Ascending aorta (tissue), 2 donors: ENCODE data around the gene ITPKA. TPM values are rescaled to one million over a fixed set of nuclear protein-coding genes. Genes with fewer than 3 reads are reported as not detected.
"Not testable (repeated sequence)": the region's sequence is repeated elsewhere in the genome, so short reads cannot be mapped to it uniquely, and the experiment has no call there.

Experiments
- DNase-seq, 2 donors: peaks; one replicate each; pipeline ENCODE4 v3.0.0-alpha.2; 2019; ENCODE audit warnings: low spot score in 2 of 2
- H3K27ac ChIP-seq, 2 donors: fragments of 200-600 bp; sonication (generic); one replicate each; pipeline ENCODE4 v1.5.1; 2016 to 2017; ENCODE audit warnings: mild to moderate bottlenecking in 1 of 2
- H3K27me3 ChIP-seq: fragments of 200-600 bp; sonication (generic); one replicate; pipeline ENCODE4 v1.5.1; 2017
- H3K36me3 ChIP-seq, 2 donors: fragments of 200-600 bp; sonication (generic); one replicate each; pipeline ENCODE4 v1.5.1; 2016
- H3K4me1 ChIP-seq, 2 donors: fragments of 200-600 bp; sonication (generic); one replicate each; pipeline ENCODE4 v1.5.1; 2016 to 2017; ENCODE audit warnings: mild to moderate bottlenecking in 1 of 2
- H3K4me3 ChIP-seq, 2 donors: fragments of 200-600 bp; sonication (generic); one replicate each; pipeline ENCODE4 v1.5.1; 2016 to 2017; ENCODE audit warnings: mild to moderate bottlenecking in 1 of 2
- H3K9me3 ChIP-seq, 2 donors: fragments of 200-600 bp; sonication (generic); one replicate each; pipeline ENCODE4 v1.5.1; 2016
- intact Hi-C: fragments of 100-400 bp; cut with DNase I; formaldehyde crosslinking; loops from one replicate; pipeline ENCODE4 v1.15.1; 2023
- total RNA-seq: library from RNA; depleted of rRNA; stranded (reverse); fragments of >200 nt; gene quantifications from one replicate; pipeline ENCODE4 v1.1.0, GENCODE V29; 2016
- TF ChIP-seq, protein P1 (sequence below), 3 experiments: fragments of 200-600 bp in 2 of 3; fragments of 450-650 bp in 1 of 3; sonication (generic) in 2 of 3; IDR thresholded peaks; one replicate each; pipeline ENCODE4 v1.5.1; 2016 to 2019; ENCODE audit warnings: antibody characterized with exemption in 3 of 3, mild to moderate bottlenecking in 1 of 3, moderate library complexity in 1 of 3

ITPKA gene
- total RNA-seq, 1 donor from 2014 or later, result not detected

DNA sequence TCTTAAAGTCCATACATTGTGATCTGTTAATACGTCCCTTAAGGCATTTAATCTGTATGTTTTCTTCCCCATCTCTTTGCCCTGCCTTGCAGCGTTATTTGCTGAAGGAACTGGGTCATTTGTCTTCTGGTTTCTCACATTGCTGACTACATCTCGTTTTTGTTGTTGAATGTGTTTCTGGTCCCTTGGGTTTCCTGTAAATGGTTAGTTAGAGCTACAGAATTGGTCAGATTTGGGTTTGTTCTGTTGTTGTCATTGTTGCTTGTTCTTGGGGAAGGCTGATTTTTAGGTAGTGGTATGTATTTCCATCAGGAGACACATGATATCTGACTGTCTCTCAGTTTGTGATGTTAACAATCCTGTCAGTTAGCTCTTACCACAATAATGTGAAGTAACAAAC lies 27.0 kb upstream of the ITPKA start:
- DNase-seq, result no peak
- H3K27me3 ChIP-seq, result no peaks in the 10 kb centered on the region
- no peaks in the 10 kb centered on the region for H3K9me3 ChIP-seq
- H3K4me3 ChIP-seq, result no peak overlapping the region
- TF ChIP-seq, protein P1, sequence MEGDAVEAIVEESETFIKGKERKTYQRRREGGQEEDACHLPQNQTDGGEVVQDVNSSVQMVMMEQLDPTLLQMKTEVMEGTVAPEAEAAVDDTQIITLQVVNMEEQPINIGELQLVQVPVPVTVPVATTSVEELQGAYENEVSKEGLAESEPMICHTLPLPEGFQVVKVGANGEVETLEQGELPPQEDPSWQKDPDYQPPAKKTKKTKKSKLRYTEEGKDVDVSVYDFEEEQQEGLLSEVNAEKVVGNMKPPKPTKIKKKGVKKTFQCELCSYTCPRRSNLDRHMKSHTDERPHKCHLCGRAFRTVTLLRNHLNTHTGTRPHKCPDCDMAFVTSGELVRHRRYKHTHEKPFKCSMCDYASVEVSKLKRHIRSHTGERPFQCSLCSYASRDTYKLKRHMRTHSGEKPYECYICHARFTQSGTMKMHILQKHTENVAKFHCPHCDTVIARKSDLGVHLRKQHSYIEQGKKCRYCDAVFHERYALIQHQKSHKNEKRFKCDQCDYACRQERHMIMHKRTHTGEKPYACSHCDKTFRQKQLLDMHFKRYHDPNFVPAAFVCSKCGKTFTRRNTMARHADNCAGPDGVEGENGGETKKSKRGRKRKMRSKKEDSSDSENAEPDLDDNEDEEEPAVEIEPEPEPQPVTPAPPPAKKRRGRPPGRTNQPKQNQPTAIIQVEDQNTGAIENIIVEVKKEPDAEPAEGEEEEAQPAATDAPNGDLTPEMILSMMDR (IDR thresholded peaks at IDR 0.05), result no peak
- H3K36me3 ChIP-seq, result peaks cover 41 to 70% of the 10 kb centered on the region in 2 donors
- H3K27ac ChIP-seq, result no peak overlapping the region
- H3K4me1 ChIP-seq, result no peaks in the 10 kb centered on the region
- intact Hi-C loops, result no loop called here

DNA sequence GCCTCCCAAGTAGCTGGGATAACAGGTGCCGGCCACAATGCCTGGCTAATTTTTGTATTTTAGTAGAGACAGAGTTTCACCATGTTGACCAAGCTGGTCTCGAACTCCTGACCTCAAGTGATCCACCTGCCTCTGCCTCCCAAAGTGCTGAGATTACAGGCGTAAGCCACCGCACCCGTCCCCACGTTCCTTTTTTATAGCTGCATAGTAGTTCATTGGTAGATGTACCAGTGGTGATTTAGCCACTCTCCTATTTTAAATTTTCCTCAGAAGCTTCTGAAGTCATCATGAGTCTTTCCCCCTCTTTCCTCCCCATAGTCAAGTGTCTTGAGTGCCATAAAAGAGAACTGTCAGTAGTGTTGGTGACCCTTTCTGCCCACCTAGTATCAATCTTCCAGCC lies 24.0 kb upstream of the ITPKA start:
- H3K4me1 ChIP-seq, H3K27ac ChIP-seq, intact Hi-C loops, H3K27me3 ChIP-seq, DNase-seq, H3K9me3 ChIP-seq, H3K4me3 ChIP-seq: not testable (repeated sequence)
- H3K36me3 ChIP-seq, result peaks cover 54 to 80% of the 10 kb centered on the region in 2 donors

DNA sequence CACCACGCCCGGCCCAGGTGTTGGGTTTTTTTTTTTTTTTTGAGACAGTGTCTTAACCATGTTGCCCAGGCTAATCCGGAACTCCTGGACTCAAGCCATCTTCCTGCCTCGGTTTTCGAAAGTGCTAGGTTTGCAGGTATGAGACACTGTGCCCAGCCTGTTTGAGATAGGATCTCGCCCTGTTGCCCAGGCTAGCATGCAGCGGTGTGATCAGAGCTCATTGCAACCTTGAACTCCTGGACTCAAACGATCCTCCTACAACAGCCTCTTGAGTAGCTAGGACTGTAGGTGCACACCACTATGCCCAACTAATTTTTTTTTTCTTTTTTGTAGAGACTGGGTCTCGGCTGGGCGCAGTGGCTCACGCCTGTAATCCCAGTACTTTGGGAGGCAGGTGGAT lies 20.3 kb upstream of the ITPKA start:
- H3K27ac ChIP-seq, result no peak overlapping the region
- DNase-seq, result no peak
- intact Hi-C loops, result no loop called here
- H3K4me3 ChIP-seq, result no peak overlapping the region
- H3K9me3 ChIP-seq, result no peaks in the 10 kb centered on the region
- no peaks in the 10 kb centered on the region for H3K4me1 ChIP-seq
- no peaks in the 10 kb centered on the region for H3K27me3 ChIP-seq
- H3K36me3 ChIP-seq, result peaks cover 73 to 94% of the 10 kb centered on the region in 2 donors
- TF ChIP-seq, protein P1 (IDR thresholded peaks at IDR 0.05), result no peak

DNA sequence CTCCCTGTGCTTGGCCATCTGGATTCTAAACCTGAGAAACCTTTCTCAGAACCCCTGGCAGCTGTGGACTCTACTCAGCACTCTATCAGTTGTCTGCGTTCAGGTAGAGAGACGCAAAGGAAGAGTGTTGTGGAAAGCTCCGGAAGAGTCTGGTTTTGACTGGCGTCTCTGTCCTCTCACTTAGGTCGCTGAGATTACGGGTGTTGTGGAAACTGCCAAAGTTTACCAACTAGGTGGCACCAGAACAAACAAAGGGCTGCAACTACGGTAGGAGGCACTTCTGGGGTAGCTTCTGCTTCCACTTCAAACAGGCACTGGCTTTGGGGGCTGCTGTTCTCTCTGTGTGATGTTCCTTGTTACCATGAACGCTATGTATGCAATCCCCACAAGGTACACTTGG lies 19.2 kb upstream of the ITPKA start:
- intact Hi-C loops, result no loop called here
- H3K27ac ChIP-seq, result no peak overlapping the region
- no peaks in the 10 kb centered on the region for H3K4me1 ChIP-seq
- no peak overlapping the region for H3K4me3 ChIP-seq
- peaks cover 82 to 98% of the 10 kb centered on the region in 2 donors for H3K36me3 ChIP-seq
- TF ChIP-seq, protein P1 (IDR thresholded peaks at IDR 0.05), result no peak
- no peaks in the 10 kb centered on the region for H3K9me3 ChIP-seq
- no peaks in the 10 kb centered on the region for H3K27me3 ChIP-seq
- no peak for DNase-seq

DNA sequence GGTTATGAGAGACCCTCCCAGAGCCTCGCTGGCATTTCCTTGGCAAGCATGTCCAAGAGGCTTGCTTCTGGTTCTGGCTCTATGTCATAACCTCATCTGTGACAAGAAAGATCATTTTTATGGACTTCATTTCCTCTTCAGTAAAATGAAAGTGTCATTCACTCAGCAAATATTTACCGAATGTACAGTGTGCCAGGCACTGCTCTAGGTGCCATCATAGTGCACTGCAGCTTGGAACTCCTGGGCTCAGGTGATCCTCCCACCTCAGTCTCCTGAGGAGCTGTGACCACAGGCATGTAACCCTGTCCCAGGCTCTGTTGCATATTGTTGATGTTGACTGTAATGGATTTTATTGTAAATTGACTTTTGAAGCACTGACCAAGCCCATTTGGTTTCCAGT lies 18.7 kb upstream of the ITPKA start:
- no peak for DNase-seq
- Histone ChIP-seq H3K27ac (no peak overlapping the region), H3K4me3 (no peak overlapping the region), H3K4me1 (no peaks in the 10 kb centered on the region), H3K27me3 (no peaks in the 10 kb centered on the region), H3K9me3 (no peaks in the 10 kb centered on the region), H3K36me3 (peaks cover 84 to 98% of the 10 kb centered on the region in 2 donors)
- TF ChIP-seq, protein P1 (IDR thresholded peaks at IDR 0.05), result no peak
- intact Hi-C loops, result no loop called here

DNA sequence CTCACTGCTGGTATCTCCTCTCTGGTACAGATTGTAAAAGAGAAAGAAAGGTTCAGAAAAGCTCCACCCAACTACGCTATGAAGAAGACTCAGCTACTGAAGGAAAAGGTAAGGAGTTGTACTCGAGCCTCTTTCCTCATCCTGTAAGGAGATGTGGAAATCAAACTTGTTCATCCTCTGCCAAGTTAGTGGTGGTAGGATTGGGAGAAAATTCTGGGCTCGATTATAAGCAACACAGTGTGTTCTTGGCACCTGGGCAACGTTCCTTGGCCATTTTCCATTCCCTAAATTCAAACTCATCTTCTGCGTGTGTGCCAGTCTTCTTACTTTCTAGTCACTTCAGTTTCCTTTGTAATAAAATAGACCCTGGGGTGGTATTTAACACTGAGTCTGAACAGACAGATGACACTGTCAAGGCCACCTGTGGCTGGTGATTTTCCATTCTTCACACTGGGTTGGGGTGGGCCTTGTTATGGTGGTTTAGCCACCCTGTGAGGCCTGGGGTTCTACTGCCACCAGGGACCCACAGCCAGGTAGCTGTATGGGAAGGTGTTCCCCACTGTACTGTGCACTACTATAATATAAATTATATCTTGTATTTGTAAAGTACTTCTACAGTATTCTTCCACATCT lies 17.1 kb upstream of the ITPKA start:
- no peak for DNase-seq
- Histone ChIP-seq H3K4me3 (no peak overlapping the region), H3K36me3 (peaks cover 85 to 98% of the 10 kb centered on the region in 2 donors), H3K27ac (no peak overlapping the region), H3K27me3 (no peaks in the 10 kb centered on the region), H3K9me3 (no peaks in the 10 kb centered on the region), H3K4me1 (no peaks in the 10 kb centered on the region)
- intact Hi-C loops, result no loop called here
- TF ChIP-seq, protein P1 (IDR thresholded peaks at IDR 0.05), result no peak
